Measurements from ENCODE around the gene CREG1. TPM values are rescaled to one million over a fixed set of nuclear protein-coding genes. Genes with fewer than 3 reads are reported as not detected.

CREG1 gene
- polyA plus RNA-seq, 1 donor from 2014 or later = 62.9 TPM

GRCh38 chr1:167567663-167568062 is 14.1 kb upstream of the CREG1 start:
- Histone ChIP-seq H4K20me1 (ENCODE audit: insufficient read depth) (no peaks in the 10 kb centered on the region), H3K9me3 (ENCODE audit: low read length) (no peaks in the 10 kb centered on the region), H3K27me3 (ENCODE audit: insufficient read depth, low read depth, low read length) (no peaks in the 10 kb centered on the region), H2AFZ (ENCODE audit: low read depth, low read length) (no peak overlapping the region), H3K4me2 (ENCODE audit: low read length) (no peak overlapping the region), H3K36me3 (ENCODE audit: insufficient read depth, low read length) (no peaks in the 10 kb centered on the region), H3K27ac (ENCODE audit: low read length) (no peak overlapping the region), H3K4me3 (ENCODE audit: low read length) (no peak overlapping the region), H3K79me2 (replicated peaks; ENCODE audit: insufficient read depth, low read length) (no peaks in the 10 kb centered on the region), H3K9me2 (ENCODE audit: insufficient read depth, low read length) (no peaks in the 10 kb centered on the region), H3F3A (ENCODE audit: insufficient read depth, low read length, poor library complexity, severe bottlenecking) (no peaks in the 10 kb centered on the region), H3K9ac (ENCODE audit: low read length) (no peak overlapping the region)
- TF ChIP-seq EZH2 (IDR thresholded peaks at IDR 0.05; ENCODE audit: borderline replicate concordance, insufficient read depth, low read length, poor library complexity, severe bottlenecking) (no peak), CTCF (IDR thresholded peaks at IDR 0.05; ENCODE audit: poor library complexity, severe bottlenecking) (no peak), TAF1 (IDR thresholded peaks at IDR 0.05; ENCODE audit: low read depth) (no peak), SMC3 (conservative IDR thresholded peaks at IDR 0.05; ENCODE audit: poor library complexity) (no peak), REST (IDR thresholded peaks at IDR 0.05; ENCODE audit: borderline replicate concordance) (no peak), RAD21 (conservative IDR thresholded peaks at IDR 0.05) (no peak), POLR2AphosphoS5 (IDR thresholded peaks at IDR 0.05) (no peak), MXI1 (conservative IDR thresholded peaks at IDR 0.05; ENCODE audit: poor library complexity, severe bottlenecking) (no peak), EP300 (conservative IDR thresholded peaks at IDR 0.05; ENCODE audit: poor library complexity, severe bottlenecking) (no peak)

- Histone ChIP-seq H3K27ac (ENCODE audit: low read length) (no peak overlapping the region), H3K9ac (ENCODE audit: low read length) (no peak overlapping the region), H3K27me3 (ENCODE audit: insufficient read depth, low read depth, low read length) (no peaks in the 10 kb centered on the region), H3K4me3 (ENCODE audit: low read length) (no peak overlapping the region), H3K9me2 (ENCODE audit: insufficient read depth, low read length) (no peaks in the 10 kb centered on the region), H3K9me3 (ENCODE audit: low read length) (no peaks in the 10 kb centered on the region), H3K36me3 (ENCODE audit: insufficient read depth, low read length) (no peaks in the 10 kb centered on the region), H3K79me2 (replicated peaks; ENCODE audit: insufficient read depth, low read length) (no peaks in the 10 kb centered on the region), H4K20me1 (ENCODE audit: insufficient read depth) (no peaks in the 10 kb centered on the region), H3F3A (ENCODE audit: insufficient read depth, low read length, poor library complexity, severe bottlenecking) (no peaks in the 10 kb centered on the region), H3K4me2 (ENCODE audit: low read length) (no peak overlapping the region), H2AFZ (ENCODE audit: low read depth, low read length) (no peak overlapping the region)
- TF ChIP-seq CTCF (IDR thresholded peaks at IDR 0.05; ENCODE audit: poor library complexity, severe bottlenecking) = no peak
- no peak for TF ChIP-seq REST (IDR thresholded peaks at IDR 0.05; ENCODE audit: borderline replicate concordance)
- TF ChIP-seq EZH2 (IDR thresholded peaks at IDR 0.05; ENCODE audit: borderline replicate concordance, insufficient read depth, low read length, poor library complexity, severe bottlenecking) = no peak
- no peak for TF ChIP-seq RAD21 (conservative IDR thresholded peaks at IDR 0.05)
- no peak for TF ChIP-seq TAF1 (IDR thresholded peaks at IDR 0.05; ENCODE audit: low read depth)
- no peak for TF ChIP-seq EP300 (conservative IDR thresholded peaks at IDR 0.05; ENCODE audit: poor library complexity, severe bottlenecking)
- TF ChIP-seq SMC3 (conservative IDR thresholded peaks at IDR 0.05; ENCODE audit: poor library complexity) = no peak
- no peak for TF ChIP-seq MXI1 (conservative IDR thresholded peaks at IDR 0.05; ENCODE audit: poor library complexity, severe bottlenecking)
- no peak for TF ChIP-seq POLR2AphosphoS5 (IDR thresholded peaks at IDR 0.05)
These were observed 13.2 kb upstream of the CREG1 start for GRCh38 chr1:167566766-167567165.
